ENCODE results near the gene C10orf53.

C10orf53 gene

GRCh38 chr10:49743464-49744075 lies 64.1 kb downstream of the C10orf53 start:
- ATAC-seq (ENCODE audit: low read depth), result no peak
- DNase-seq (ENCODE audit: low spot score in 2 of 2), result no peak
- H3K27ac Mint-ChIP-seq, result no peak overlapping the region

GRCh38 chr10:49744091-49744685 lies 64.7 kb downstream of the C10orf53 start:
- H3K36me3 Mint-ChIP-seq, result no peaks in the 10 kb centered on the region
- H3K4me1 Mint-ChIP-seq, result no peaks in the 10 kb centered on the region
- H3K9me3 Mint-ChIP-seq, result no peaks in the 10 kb centered on the region
- ATAC-seq (ENCODE audit: low read depth) (no peak), DNase-seq (ENCODE audit: low spot score in 2 of 2) (no peak)
- H3K27ac Mint-ChIP-seq, result no peak overlapping the region
- H3K4me3 Mint-ChIP-seq, result no peak overlapping the region
- H3K27me3 Mint-ChIP-seq, result no peaks in the 10 kb centered on the region

More at GRCh38 chr10:49743464-49744075, 64.1 kb downstream of the C10orf53 start:
- Mint-ChIP-seq H3K9me3 (no peaks in the 10 kb centered on the region), H3K4me3 (no peak overlapping the region), H3K27me3 (no peaks in the 10 kb centered on the region), H3K36me3 (no peaks in the 10 kb centered on the region), H3K4me1 (no peaks in the 10 kb centered on the region)

GRCh38 chr10:49744924-49745605 lies 65.6 kb downstream of the C10orf53 start:
- no peak overlapping the region for H3K27ac Mint-ChIP-seq
- DNase-seq (ENCODE audit: low spot score in 2 of 2), result no peak
- no peaks in the 10 kb centered on the region for H3K36me3 Mint-ChIP-seq
- ATAC-seq (ENCODE audit: low read depth), result no peak
- no peak overlapping the region for H3K4me3 Mint-ChIP-seq
- H3K27me3 Mint-ChIP-seq, result no peaks in the 10 kb centered on the region
- H3K4me1 Mint-ChIP-seq, result no peaks in the 10 kb centered on the region
- H3K9me3 Mint-ChIP-seq, result no peaks in the 10 kb centered on the region

GRCh38 chr10:49745756-49746155 lies 66.3 kb downstream of the C10orf53 start:
- no peaks in the 10 kb centered on the region for H3K9me3 Mint-ChIP-seq
- no peak overlapping the region for H3K27ac Mint-ChIP-seq
- no peaks in the 10 kb centered on the region for H3K36me3 Mint-ChIP-seq
- ATAC-seq (ENCODE audit: low read depth) (no peak), DNase-seq (ENCODE audit: low spot score in 2 of 2) (no peak)
- no peaks in the 10 kb centered on the region for H3K27me3 Mint-ChIP-seq
- no peak overlapping the region for H3K4me3 Mint-ChIP-seq
- H3K4me1 Mint-ChIP-seq, result no peaks in the 10 kb centered on the region

GRCh38 chr10:49746626-49747302 lies 67.3 kb downstream of the C10orf53 start:
- Mint-ChIP-seq H3K27ac (no peak overlapping the region), H3K27me3 (peaks cover 5% of the 10 kb centered on the region), H3K36me3 (no peaks in the 10 kb centered on the region), H3K9me3 (no peaks in the 10 kb centered on the region), H3K4me1 (peaks cover 2% of the 10 kb centered on the region), H3K4me3 (no peak overlapping the region)
- DNase-seq (ENCODE audit: low spot score in 2 of 2) (no peak), ATAC-seq (ENCODE audit: low read depth) (no peak)
